ENCODE results near the gene MAML3.

- TF ChIP-seq CTCF (IDR thresholded peaks at IDR 0.05) (no peak), POLR2AphosphoS5 (IDR thresholded peaks at IDR 0.05) (no peak)
Observed at GRCh38 chr4:139933104-139933503, 220.9 kb downstream of the MAML3 start.

Data from suprapubic skin (tissue), 3 donors.